HG02981 (cell line): ENCODE data around the gene TPST2.

Source experiments
- ATAC-seq: cut with Tn5 transposase; IDR thresholded peaks from one replicate; pipeline ENCODE4 v1.9.1; 2021; ENCODE audit warnings: mild to moderate bottlenecking, moderate library complexity; ENCODE audit not compliant: unreplicated experiment

Gene TPST2

DNA sequence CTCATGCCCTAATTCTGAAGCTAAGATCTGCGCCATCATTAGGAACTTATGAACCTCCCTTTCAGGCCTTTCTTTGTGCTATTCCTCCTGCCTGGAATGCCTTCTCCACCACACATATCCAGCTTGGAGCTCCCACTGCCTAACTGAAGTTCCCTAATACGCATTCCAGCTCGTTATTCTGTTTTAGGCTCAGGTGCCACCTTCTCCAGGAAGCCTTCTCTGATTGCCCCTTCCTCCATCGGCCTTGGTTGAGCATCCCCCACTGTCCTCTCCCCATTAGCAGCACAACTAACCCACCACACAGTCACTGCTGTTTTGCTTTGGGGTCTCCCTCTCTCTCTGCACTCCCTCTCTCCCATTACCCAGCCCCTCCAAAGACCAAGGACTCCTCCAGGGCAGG, 22.7 kb upstream of the TPST2 start:
- no peak for ATAC-seq

DNA sequence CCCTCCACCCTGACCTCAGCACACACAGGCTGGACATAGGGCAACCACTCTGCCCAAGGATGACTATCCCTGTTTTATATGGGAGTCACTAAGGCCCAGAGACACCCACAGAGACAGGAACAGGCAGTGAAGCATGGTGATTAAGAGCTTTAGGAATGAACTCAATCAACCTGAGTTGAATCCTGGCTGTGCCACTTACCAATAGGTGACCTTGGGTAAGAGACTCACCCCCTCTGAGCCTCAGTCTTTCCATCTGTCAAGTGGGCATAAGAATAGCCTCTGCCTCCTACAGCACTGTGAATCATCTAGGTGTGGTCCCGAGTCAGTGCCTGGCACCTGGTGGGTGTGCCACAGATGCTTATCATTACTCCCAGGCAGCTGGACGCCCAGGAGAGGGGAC, 21.1 kb upstream of the TPST2 start:
- no peak for ATAC-seq

DNA sequence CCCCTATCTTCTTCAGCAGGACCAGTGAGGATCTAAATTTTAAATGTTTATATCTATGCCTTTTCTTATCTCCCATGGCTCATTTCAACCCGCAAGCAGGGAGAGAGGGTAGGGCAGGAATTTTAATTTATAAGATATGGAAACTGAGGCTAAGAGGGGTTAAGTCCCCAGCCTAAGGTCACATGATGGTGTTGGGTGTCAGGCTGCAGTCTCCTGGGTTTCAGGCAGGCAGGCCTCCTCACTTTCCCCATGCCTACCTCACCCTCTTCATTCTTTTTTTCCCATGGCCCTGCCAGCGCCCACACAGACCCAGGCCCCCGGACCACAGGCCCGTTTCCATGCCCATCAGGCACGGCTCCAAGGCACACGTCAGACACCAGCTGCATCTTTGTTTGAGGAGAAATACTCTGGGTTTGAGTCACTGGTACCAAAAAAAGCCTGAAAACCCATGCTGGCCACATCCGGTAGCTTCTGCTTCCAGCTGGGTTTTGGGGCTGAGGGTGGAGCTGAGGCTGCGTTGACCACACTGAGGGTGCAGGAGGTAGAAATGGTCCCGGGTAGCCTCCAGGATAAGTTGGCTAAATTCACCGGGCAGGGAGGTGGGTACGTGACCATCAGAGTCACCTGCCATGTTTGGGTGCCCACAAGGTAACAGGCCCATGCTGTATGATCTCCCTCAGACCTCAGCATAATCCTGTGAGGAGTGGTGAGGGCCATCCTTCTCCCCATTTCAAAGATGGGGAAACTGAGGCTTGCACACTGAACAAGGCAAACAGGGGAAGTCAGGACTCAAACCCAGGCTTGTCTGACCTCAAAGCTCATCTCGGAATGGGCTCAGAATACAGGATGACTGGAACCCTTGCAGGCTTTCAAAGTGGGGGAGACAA, 20.4 kb upstream of the TPST2 start:
- ATAC-seq = peak; percentile 63

DNA sequence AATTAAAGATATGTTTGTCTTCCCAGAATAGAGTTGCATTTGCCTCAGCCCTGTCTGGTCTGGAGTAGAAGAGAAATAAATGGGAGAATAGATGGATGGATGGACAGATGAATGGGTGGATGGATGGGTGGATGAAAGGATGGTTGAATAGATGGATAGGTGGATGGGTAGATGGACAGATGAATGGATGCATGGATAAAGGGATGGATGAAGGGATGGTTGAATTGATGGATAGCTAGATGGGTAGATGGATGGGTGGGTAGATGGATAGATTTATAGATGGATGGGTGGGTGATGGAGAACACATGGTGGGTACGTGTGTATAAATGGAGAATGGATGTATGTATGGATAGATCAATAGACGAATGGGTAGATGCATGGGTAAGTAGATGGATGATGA, 19.4 kb upstream of the TPST2 start:
- ATAC-seq = no peak

DNA sequence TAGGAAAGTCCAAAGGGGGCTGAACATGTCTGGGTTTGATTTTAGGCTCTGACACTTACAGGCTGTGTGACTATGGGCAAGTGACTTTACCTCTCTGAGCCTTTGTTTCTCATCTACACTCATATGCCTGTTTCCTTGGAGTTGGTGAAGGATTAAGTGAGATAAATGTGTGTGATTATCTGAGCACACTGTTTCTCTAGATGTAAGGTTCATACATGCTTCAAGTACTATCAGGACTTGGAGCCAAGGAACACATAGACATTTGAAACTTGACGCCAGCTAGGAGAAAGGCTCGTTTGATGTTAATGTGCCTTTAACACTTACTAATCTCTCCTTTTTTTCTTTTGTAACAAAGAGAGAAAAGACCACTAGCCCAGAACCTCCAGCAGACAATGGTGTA, 18.2 kb upstream of the TPST2 start:
- ATAC-seq = no peak

DNA sequence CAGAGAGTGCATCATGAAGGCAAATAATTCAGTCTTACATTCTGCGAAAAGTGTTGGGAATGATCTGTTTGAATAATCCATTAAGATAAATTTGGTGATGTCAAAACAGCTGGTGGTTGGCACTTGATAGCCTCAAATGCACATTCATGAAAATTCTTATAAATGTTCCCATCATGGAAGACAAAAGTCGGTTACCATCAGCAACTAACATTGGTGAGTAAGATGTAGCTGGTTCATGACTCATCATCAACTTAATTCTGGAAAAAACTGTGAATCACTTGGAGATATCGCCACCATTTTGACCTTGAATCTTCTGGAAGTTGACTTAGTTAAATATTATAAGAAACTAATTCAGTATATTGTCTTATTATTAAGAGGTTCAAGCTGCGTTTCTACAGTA, 16.7 kb upstream of the TPST2 start:
- no peak for ATAC-seq

DNA sequence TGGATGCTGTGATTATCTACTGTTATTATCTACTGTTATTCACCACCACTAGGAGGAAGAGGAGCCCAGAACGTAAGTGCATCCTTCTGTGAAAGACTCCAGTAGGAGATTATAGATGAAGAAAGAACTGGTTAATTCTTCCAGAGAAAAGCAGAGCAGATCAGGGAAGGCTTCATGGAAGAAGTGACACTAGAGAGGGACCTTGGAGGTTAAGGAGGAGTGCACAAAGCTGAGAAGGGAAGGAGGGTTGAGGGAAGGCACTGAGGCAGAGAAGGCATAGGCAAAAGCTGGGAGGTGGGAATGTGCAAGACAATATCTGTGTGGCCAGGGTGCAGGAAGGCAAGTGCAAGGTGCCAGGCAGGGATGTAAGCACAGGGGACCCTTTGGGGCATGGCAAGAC, 14.4 kb upstream of the TPST2 start:
- ATAC-seq = no peak

DNA sequence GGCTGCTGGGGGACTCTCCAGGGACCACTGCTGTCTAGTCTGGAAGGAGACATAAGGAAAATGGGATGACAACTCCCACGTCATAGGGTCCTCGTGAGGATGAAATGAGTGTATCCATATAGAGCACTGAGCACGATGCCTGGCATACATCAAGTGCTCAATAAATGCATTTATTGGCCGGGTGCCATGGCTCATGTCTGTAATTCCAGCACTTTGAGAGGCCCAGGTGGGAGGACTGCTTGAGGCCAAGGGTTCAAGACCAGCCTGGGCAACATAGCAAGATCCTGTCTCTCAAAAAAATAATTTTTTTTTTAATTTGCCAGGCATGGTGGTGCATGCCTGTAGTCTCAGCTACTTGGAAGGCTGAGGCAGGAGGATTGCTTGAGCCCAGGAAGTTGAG, 12.2 kb upstream of the TPST2 start:
- ATAC-seq = no peak

DNA sequence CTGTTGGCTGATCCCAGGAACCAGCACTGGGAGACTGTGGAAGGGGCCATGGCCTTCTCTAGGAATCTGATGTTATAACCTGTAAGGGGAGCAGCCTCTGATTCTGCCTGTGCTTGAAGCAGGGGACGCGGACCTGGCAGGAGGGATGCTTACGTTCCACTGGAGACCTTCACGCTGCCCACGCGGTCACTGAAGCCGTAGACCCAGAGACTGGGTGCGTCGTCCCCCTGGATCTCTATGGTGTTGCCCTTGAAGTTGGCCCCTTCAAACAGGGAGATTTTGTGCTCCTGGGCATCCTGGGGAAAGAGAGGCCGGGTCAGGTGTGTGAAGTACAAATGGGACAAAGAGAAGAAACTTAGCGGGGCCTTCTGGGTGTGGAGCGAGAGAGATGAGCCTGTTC, 11.8 kb upstream of the TPST2 start:
- ATAC-seq = no peak

DNA sequence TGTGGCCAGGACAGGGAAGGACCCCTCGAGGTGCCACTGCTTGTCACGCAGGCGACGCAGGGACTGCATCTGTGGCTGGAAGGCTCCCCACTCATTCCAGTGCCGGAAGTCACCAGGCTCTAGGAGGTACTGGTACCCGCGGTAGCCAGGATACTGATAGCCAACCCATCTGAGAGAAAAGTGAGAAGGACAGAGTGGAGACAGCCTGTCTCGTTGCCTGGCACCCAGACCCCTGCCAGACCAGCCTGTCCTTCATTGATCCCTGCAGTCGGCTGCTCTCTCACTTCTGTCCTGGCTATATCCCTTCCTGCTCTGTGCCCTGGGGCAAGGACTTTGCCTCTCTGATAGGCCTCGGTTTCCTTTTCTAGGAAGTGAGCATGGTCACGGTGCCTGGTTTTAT, 9.6 kb upstream of the TPST2 start:
- ATAC-seq = no peak

DNA sequence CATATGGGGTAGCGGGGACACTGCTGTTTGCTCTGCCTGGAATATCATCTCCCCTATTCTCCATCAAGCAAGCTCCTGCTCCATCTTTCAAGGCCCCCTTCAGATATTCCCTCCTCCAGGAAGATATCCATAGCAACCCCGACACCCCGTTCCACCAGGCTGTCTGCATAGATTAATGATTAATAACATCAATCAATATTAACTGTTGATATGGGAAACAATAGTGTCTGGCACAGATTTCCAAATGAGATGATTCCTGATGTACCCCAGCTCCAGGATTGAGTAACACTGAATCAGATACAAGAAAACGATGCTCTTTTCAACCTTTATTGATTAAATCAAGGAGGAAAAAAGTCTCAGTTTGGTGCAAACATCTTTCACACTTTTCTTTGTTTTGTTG, 7.5 kb upstream of the TPST2 start:
- ATAC-seq = no peak

DNA sequence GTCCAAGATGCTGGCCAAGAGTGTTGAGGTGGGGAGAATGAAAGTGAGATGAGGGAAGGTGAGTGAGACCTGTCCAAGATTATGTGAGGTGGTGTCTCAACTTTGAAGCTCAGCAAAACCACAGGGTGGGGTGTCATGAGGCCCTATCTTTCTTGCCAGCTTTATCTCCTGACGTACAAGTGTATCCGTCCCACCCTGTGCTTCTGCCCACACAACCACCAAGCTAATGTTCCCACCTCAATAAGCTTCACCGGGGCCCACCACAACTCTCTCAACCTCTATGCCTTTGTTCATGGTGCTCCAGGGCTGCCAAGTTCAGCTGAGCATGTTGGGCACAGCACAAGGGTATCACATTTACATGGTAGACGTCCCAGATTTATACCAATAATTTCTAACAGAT, 7.1 kb upstream of the TPST2 start:
- ATAC-seq = no peak

DNA sequence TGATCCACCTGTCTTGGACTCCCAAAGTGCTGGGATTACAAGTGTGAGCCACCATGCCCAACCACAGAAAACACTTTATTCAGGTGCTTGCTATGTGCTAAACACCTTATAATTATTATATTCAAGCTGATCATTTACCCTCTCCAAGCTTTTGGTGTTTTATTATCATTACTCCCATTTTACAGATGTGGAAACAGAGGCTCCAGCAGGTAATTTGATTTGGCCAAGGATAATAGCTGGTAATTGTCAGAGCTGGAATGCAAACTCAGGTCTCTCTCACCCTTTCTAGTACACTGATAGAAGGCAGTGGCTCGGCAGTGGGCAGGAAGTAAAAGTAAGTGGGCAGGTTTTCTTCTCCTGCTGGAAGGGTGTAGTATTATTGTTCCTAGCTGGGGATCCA, 3.8 kb upstream of the TPST2 start:
- ATAC-seq = no peak

DNA sequence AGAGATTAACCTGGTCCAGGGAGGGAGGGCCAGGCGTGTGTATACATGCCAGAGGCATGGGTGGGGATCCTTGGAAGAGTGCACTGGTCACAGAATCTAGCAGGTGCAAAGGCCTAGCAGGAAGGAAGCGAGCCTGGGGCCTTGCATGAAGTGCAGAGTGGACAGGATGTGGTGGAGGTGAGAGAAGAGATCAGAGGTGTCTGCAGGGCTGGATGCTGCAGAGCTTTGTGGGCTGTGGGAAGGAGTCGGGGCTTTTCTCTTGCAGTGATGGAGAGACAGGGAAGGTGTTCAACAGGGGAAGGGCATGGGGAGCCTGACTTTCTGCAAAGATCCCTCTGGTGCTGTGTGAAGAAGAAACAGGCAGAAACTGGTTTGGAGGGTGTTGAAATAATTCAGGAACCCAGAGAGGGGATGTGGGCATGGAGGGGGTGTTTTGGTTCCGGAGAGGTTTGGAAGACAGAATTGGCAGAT, 2.5 kb upstream of the TPST2 start:
- peak; percentile 50 for ATAC-seq

DNA sequence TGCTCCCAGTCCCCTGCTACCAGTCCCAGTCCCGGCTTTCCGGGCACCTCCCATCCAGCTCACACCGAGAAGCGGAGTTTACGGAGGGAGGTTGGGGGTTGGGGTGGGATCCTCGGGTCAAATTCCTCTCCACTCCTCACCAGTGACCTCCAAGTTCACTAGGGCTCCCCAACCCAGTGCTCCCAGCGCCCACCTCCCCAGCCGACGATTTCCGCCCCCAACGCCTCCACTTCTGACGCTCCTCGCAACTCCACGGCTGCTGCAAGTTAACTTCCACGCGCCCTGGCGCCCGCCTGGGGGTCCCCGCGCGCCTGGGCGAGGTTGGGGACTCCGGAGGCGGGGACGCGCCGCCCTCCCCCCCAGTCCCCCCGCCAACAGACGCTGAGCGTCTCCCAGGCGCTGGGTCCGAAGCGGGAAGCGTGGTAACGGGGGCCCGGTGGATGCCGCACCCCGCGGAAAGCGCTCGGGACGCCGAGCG, 526 bp downstream of the TPST2 start:
- ATAC-seq = peak; percentile 12

DNA sequence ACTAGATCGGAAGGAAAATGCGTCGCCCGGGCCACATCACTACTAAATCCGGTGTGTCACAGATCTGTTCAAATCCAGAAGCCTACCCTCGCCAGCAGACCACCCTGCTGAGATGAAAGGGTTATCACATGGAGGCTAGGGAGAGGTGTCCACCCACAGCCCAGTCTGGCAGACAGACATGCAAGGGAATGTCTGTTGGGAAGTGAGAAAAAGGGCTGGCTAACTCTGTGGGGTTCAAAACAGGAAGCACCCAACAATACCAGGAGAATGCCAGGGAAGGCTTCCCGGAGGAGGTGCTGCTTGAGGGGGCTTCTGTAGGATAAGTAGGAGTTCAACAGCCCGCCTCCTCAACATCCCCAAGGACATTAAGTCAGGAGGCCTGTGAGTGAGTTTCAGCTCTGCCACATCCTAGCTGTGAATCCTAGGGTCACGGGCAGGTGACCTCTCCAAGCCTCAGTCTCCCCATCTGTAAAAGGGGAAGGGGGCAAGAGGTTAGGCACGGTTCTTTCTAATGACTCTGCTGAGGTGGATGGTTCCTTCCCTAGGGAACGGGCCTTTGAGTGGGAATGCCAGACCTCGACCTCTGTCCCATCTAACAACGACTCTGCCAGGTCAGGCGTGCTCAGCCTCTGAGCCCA, 1.1 kb downstream of the TPST2 start:
- ATAC-seq = no peak

DNA sequence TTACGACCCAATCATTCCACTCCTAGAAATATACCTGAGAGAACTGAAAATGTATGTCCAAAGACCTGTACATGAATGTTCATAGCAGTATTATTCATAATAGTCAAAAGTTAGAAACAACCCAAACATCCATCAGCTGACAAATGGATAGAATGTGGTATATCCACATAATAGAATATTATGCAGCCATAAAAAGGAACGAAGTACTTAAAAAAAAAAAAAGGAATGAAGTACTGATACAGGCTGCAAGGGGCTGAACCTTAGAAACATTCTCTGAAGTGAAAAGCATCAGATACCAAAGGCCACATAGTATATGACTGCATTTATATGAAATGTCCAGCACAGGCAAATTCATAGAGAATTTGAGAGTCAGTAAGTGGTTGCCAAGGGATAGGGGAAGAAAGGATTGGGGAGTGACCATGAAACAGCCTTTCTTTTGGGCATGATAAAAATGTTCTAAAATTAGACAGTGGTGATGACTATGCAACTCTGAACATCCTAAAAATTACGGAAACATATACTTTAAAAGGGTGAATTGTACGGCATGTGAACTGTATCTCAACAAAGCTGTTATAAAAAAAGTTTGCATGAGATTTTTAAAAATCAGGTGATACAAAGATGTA, 1.8 kb downstream of the TPST2 start:
- ATAC-seq = no peak

DNA sequence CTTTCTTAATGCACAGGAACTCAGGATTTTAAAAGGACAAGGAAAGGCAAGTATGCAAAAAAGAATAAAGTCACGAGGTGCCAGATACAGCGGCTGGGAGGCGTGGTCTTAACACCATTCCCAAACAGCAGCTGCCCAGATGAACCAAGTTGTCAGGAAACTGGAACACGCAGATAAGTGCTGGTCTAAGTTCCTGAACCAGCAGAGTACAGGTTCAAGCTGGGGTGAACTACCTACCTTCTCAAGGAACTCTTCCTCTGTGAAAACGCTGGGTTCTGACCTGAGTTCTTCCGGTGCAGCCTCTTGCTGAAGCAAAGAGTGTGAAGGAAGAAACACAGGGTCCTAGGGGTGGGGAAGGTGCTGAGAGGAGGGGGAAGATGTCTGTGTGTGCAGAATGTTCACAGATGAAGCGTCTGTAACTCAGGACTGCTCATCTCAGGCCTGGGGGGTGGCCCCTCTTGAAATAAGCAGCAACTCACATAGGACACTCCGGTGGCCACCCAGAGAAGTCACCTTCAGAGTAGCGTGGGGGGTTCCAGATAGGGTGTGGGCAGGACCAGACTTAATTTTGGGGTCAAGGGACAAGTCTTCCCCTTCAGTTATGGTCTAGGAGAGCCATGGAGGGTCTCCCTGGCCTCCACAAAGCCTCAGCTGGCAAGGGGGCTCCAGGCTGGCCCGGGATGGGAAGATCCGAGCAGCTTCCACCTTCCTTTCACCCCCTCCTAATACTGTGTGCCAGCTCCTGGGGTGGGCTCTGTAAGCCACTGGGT, 3.2 kb downstream of the TPST2 start:
- no peak for ATAC-seq

DNA sequence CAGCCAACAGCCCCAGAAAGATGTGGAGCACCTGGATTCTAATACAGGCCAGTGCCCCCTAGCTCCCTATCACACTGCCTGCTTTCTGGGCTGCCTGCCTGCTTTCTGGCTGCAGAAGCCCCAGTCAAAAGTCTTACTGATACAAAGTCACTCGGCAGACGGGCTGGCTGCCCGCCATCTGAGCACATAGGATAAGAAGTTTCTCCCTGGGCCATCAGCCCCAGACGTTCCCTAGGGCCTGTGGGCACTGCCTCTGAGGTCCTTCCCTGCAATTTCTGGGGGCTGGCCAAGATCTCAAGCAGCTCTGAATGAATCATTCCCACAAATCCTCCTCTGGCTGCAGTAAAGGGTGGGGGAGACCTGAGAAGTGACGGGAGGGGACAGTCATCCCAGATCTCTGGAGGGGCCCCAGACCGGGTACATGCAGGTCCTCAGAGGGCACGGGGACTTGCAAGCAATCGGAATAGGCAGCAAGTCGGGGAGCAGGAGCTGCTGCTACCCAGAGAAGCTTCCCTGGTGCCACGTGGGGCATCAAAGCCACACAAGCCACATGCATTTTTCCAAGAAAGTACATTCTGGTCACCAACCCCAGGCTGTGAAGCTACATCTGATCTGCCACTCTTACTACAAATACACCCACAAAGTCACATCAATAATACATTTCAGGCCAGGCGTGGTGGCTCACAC, 4.7 kb downstream of the TPST2 start:
- no peak for ATAC-seq

DNA sequence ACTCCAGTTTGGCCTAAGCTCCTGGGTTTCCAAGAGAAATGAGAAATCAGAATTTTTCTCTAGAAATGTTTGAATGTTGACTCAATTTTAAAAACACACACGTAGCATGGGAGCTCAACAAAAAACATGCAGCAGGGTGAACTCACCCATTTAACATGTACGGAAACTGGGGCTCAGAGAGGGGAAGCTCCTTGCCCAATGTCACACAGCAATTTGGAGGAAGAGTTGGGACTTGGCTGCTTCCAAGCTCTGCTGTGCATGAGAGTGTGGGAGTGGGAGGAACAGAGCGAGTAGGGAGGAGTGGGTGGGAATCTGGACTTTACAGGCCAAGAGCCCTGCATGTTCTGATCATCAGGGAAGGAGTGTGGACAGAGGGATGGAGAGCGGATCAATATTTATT, 5.9 kb downstream of the TPST2 start:
- no peak for ATAC-seq
